Naive thymus-derived CD8-positive, alpha-beta T cell (primary cell): ENCODE data around the gene CFH. TPM values are rescaled to one million over a fixed set of nuclear protein-coding genes. Genes with fewer than 3 reads are reported as not detected.
"Not testable (repeated sequence)": the region's sequence is repeated elsewhere in the genome, so short reads cannot be mapped to it uniquely, and the experiment has no call there.

Source experiments
- ATAC-seq, 2 donors: fragments of 150-1000 bp; cut with Tn5 transposase in 1 of 2; sonication (Bioruptor Pico), chemical (Tn5 transposase) in 1 of 2; 1 replicate in 1 of 2; 2 replicates in 1 of 2; pipeline ENCODE4 v1.10.0; 2021; ENCODE audit warnings: mild to moderate bottlenecking in 2 of 2, moderate library complexity in 2 of 2
- POLR2A ChIA-PET: fragments of 350-600 bp; sonication (Branson Sonifier 250); formaldehyde crosslinking; loops from one replicate; lab custom pipeline; 2021; ENCODE audit warnings: antibody characterized with exemption; lab: Charles Lee
- DNase-seq, 10 donors: peaks; one replicate each; pipeline versions ENCODE4 v3.0.0 to v3.0.0-alpha.2; 2020 to 2022
- H3K27ac Mint-ChIP-seq, 10 donors: one replicate each; pipeline ENCODE4 v1.8.0; 2020 to 2022; ENCODE audit warnings: mild to moderate bottlenecking in 10 of 10, mixed read lengths in 10 of 10, moderate library complexity in 4 of 10, inconsistent platforms in 1 of 10
- H3K27me3 Mint-ChIP-seq, 5 donors: one replicate each; pipeline ENCODE4 v1.8.0; 2021 to 2022; ENCODE audit warnings: mixed read lengths in 5 of 5
- H3K36me3 Mint-ChIP-seq, 3 donors: one replicate each; pipeline ENCODE4 v1.8.0; 2020 to 2022; ENCODE audit warnings: mixed read lengths in 3 of 3, mild to moderate bottlenecking in 2 of 3, inconsistent platforms in 1 of 3
- H3K4me1 Mint-ChIP-seq, 4 donors: one replicate each; pipeline ENCODE4 v1.8.0; 2021 to 2022; ENCODE audit warnings: mixed read lengths in 4 of 4
- H3K4me3 Mint-ChIP-seq, 10 donors: one replicate each; pipeline ENCODE4 v1.8.0; 2020 to 2022; ENCODE audit warnings: mild to moderate bottlenecking in 10 of 10, mixed read lengths in 10 of 10, moderate library complexity in 6 of 10, inconsistent platforms in 1 of 10
- H3K9me3 Mint-ChIP-seq, 9 donors: one replicate each; pipeline ENCODE4 v1.8.0; 2020 to 2022; ENCODE audit warnings: mixed read lengths in 9 of 9, mild to moderate bottlenecking in 3 of 9, inconsistent platforms in 1 of 9, moderate library complexity in 1 of 9
- polyA plus RNA-seq, 3 donors: library from polyadenylated mRNA; unstranded; fragments of 300-500 nt; fragmentation: Illumina TruSeq; gene quantifications; one replicate each; pipeline ENCODE4 v1.2.3, GENCODE V29; 2021
- total RNA-seq, 8 experiments: library from RNA in 2 of 8; stranded (reverse) in 2 of 8; gene quantifications; one replicate each; pipeline ENCODE4 v1.2.3 and lab custom pipeline; 2021 to 2026

The CFH gene
- total and polyA plus RNA-seq, 5 experiments from 2014 or later = 0.21 to 6.7 (median 0.44) TPM; not detected in 2

GRCh38 chr1:196732526-196732925, 80.7 kb downstream of the CFH start:
- ATAC-seq (no peak), DNase-seq (no peak)
- Mint-ChIP-seq H3K4me1 (no peaks in the 10 kb centered on the region), H3K9me3 (peaks cover 0 to 17% (median 2%) of the 10 kb centered on the region in 9 donors), H3K4me3 (no peak overlapping the region), H3K36me3 (no peaks in the 10 kb centered on the region), H3K27me3 (no peaks in the 10 kb centered on the region), H3K27ac (no peak overlapping the region)
- POLR2A ChIA-PET = no interaction called here

- Mint-ChIP-seq H3K27ac (no peak overlapping the region), H3K27me3 (no peaks in the 10 kb centered on the region), H3K4me3 (no peak overlapping the region), H3K4me1 (no peaks in the 10 kb centered on the region), H3K36me3 (peaks cover 0 to 8% (median 0%) of the 10 kb centered on the region in 3 donors), H3K9me3 (peaks cover 0 to 20% (median 6%) of the 10 kb centered on the region in 9 donors)
- ATAC-seq (no peak), DNase-seq (no peak)
- POLR2A ChIA-PET = no interaction called here
These were observed 81.5 kb downstream of the CFH start for GRCh38 chr1:196733091-196733970.

- POLR2A ChIA-PET = no interaction called here
- ATAC-seq (no peak), DNase-seq (no peak)
- Mint-ChIP-seq H3K36me3 (peaks cover 0 to 9% (median 0%) of the 10 kb centered on the region in 3 donors), H3K27me3 (no peaks in the 10 kb centered on the region), H3K4me3 (no peak overlapping the region), H3K4me1 (no peaks in the 10 kb centered on the region), H3K9me3 (peaks cover 2 to 20% (median 9%) of the 10 kb centered on the region in 9 donors), H3K27ac (no peak overlapping the region)
These were observed 82.2 kb downstream of the CFH start for GRCh38 chr1:196734006-196734405.

GRCh38 chr1:196734460-196734859, 82.6 kb downstream of the CFH start:
- peaks cover 0 to 13% (median 0%) of the 10 kb centered on the region in 3 donors for H3K36me3 Mint-ChIP-seq
- no peaks in the 10 kb centered on the region for H3K4me1 Mint-ChIP-seq
- H3K4me3 Mint-ChIP-seq = no peak overlapping the region
- no peaks in the 10 kb centered on the region for H3K27me3 Mint-ChIP-seq
- ATAC-seq (no peak), DNase-seq (no peak)
- POLR2A ChIA-PET = no interaction called here
- H3K27ac Mint-ChIP-seq = no peak overlapping the region
- H3K9me3 Mint-ChIP-seq = peaks cover 2 to 23% (median 13%) of the 10 kb centered on the region in 9 donors

- H3K36me3 Mint-ChIP-seq = peaks cover 0 to 20% (median 0%) of the 10 kb centered on the region in 3 donors
- no peaks in the 10 kb centered on the region for H3K27me3 Mint-ChIP-seq
- no peak for ATAC-seq
- POLR2A ChIA-PET = no interaction called here
- no peaks in the 10 kb centered on the region for H3K4me1 Mint-ChIP-seq
- no peak overlapping the region for H3K4me3 Mint-ChIP-seq
- H3K27ac Mint-ChIP-seq = no peak overlapping the region
- peaks cover 0 to 33% (median 15%) of the 10 kb centered on the region in 9 donors for H3K9me3 Mint-ChIP-seq
- no peak for DNase-seq
These were observed 86.9 kb downstream of the CFH start for GRCh38 chr1:196738730-196739129.

GRCh38 chr1:196743244-196743643, 91.4 kb downstream of the CFH start:
- H3K4me1 Mint-ChIP-seq, DNase-seq, POLR2A ChIA-PET, H3K4me3 Mint-ChIP-seq, ATAC-seq, H3K27ac Mint-ChIP-seq, H3K27me3 Mint-ChIP-seq: not testable (repeated sequence)
- peaks cover 0 to 13% (median 0%) of the 10 kb centered on the region in 3 donors for H3K36me3 Mint-ChIP-seq
- peaks cover 0 to 20% (median 11%) of the 10 kb centered on the region in 9 donors for H3K9me3 Mint-ChIP-seq

DNA sequence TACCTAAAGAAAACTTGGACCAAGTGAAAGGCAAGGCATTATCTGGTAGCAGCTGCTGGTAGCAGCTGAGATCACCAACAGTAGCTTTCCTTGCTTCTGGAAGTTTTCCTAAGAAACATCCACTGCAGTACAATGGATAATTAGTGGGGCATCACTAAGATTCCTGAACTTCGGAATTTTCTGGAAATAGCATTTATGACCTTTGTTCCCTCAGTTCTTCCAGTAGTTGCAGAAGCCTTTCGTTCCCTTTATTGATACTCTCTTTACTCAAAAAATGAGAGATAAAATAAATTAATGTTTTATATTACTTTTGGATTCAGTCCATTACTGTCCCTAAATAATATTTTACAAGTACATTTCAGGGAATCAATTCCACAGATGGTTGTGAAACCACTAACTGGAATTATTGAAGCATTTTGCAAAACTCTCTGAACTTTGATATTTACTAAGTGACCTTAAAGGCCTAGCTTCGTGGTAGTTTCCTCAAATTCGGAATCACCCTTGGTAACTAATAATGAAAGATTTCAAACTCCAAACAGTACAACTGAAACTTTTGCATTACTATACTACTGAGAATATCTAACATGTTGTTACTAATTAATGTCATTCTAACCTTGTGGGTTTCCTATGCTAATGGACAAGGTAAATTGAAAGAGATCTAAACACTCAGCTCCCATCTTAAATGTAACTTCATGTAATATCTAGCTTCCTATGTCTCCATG, 113.3 kb downstream of the CFH start:
- ATAC-seq, H3K27ac Mint-ChIP-seq, H3K4me3 Mint-ChIP-seq, H3K4me1 Mint-ChIP-seq, DNase-seq, H3K27me3 Mint-ChIP-seq, H3K9me3 Mint-ChIP-seq, H3K36me3 Mint-ChIP-seq, POLR2A ChIA-PET: not testable (repeated sequence)

DNA sequence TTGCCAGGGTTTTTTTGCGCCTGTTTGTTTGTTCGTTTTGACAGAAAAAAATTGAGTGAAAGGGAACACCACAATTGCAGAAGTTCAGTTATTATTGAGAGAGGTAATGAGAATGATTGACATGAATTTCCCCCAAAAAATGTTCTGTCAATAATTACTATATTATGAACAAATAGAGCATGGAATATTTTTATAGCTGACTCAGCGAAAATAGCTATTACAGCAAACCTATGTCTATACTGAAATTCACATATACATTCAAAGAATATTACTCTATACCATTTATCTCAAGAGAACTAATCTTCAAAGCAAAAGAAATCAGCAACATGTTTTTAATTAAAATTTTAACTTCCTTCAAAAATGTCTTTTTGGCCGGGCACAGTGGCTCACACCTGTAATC, 118.0 kb downstream of the CFH start:
- H3K27me3 Mint-ChIP-seq, H3K4me1 Mint-ChIP-seq, H3K9me3 Mint-ChIP-seq, H3K27ac Mint-ChIP-seq, ATAC-seq, DNase-seq, H3K4me3 Mint-ChIP-seq, H3K36me3 Mint-ChIP-seq, POLR2A ChIA-PET: not testable (repeated sequence)

DNA sequence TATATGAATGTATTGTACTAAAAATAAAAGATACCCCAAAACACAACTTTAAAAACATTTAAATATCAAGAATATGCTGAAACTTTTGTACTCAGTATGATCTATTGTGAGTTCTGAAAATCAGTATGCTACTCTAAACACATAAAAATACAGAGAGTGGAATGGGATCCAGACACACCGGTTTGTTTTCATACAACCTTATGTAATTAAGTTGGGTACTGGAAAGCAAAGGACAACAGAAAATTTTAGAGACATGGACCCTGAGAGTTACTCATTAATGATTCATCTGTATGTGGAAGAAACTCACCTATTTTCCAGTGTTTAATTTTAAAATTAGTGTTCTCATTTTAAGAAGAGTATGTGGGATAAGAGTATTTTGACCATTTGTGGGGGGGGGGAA, 121.9 kb downstream of the CFH start:
- Mint-ChIP-seq H3K27me3 (no peaks in the 10 kb centered on the region), H3K9me3 (no peaks in the 10 kb centered on the region), H3K27ac (no peak overlapping the region), H3K4me1 (no peaks in the 10 kb centered on the region), H3K4me3 (no peak overlapping the region), H3K36me3 (no peaks in the 10 kb centered on the region)
- DNase-seq (no peak), ATAC-seq (no peak)
- POLR2A ChIA-PET = no interaction called here

DNA sequence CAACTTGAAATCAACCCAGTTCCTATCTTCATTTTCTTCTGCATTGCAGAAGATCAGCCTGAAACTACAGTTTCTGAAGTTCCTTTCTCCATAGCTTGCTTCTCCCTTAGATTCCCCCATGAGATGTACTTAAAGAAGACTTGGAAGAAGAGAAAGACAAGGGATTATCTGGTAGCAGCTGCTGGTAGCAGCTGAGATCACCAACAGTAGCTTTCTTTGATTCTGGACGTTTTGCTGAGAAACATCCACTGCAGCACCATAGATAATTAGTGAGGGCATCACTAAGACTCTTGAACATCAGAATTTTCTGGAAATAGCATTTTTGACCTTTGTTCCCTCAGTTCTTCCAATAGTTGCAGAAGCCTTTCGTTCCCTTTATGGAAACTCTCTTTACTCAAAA, 122.3 kb downstream of the CFH start:
- Mint-ChIP-seq H3K4me1 (no peaks in the 10 kb centered on the region), H3K9me3 (peaks cover 0 to 2% (median 0%) of the 10 kb centered on the region in 9 donors), H3K36me3 (no peaks in the 10 kb centered on the region), H3K27me3 (no peaks in the 10 kb centered on the region), H3K27ac (no peak overlapping the region), H3K4me3 (no peak overlapping the region)
- no peak for DNase-seq
- no peak for ATAC-seq
- POLR2A ChIA-PET = no interaction called here

- DNase-seq (no peak), ATAC-seq (no peak)
- Mint-ChIP-seq H3K4me1 (no peaks in the 10 kb centered on the region), H3K36me3 (no peaks in the 10 kb centered on the region), H3K4me3 (no peak within 1 kb of the TSS), H3K9me3 (peaks cover 0 to 2% (median 0%) of the 10 kb centered on the region in 9 donors), H3K27ac (no peak within 1 kb of the TSS), H3K27me3 (no peaks in the 10 kb centered on the region)
- POLR2A ChIA-PET = no interaction called here
These were observed 122.8 kb downstream of the CFH start, which contains the start of gene CFHR3 for GRCh38 chr1:196774603-196775002. Gene CFHR3, plus strand, starts transcription at chr1:196774840. Its CDS starts 47 bp downstream, at chr1:196774887.

GRCh38 chr1:196777603-196778002, 125.8 kb downstream of the CFH start:
- DNase-seq (no peak), ATAC-seq (no peak)
- H3K9me3 Mint-ChIP-seq = peaks cover 0 to 3% (median 0%) of the 10 kb centered on the region in 9 donors

GRCh38 chr1:196779093-196779492, 127.2 kb downstream of the CFH start:
- H3K4me3 Mint-ChIP-seq = no peak overlapping the region
- POLR2A ChIA-PET = no interaction called here
- ATAC-seq (no peak), DNase-seq (no peak)
- H3K27ac Mint-ChIP-seq = no peak overlapping the region
- no peaks in the 10 kb centered on the region for H3K4me1 Mint-ChIP-seq
- no peaks in the 10 kb centered on the region for H3K36me3 Mint-ChIP-seq
- no peaks in the 10 kb centered on the region for H3K27me3 Mint-ChIP-seq
- H3K9me3 Mint-ChIP-seq = peaks cover 0 to 4% (median 0%) of the 10 kb centered on the region in 9 donors

More at GRCh38 chr1:196777603-196778002, 125.8 kb downstream of the CFH start:
- Mint-ChIP-seq H3K4me3 (no peak overlapping the region), H3K36me3 (no peaks in the 10 kb centered on the region), H3K27ac (no peak overlapping the region), H3K27me3 (no peaks in the 10 kb centered on the region), H3K4me1 (no peaks in the 10 kb centered on the region)
- POLR2A ChIA-PET = no interaction called here
